Right renal pelvis (tissue), 4 donors: ENCODE measurements around the gene TMC1. TPM values are rescaled to one million over a fixed set of nuclear protein-coding genes. Genes with fewer than 3 reads are reported as not detected.
"Not testable (repeated sequence)": the region's sequence is repeated elsewhere in the genome, so short reads cannot be mapped to it uniquely, and the experiment has no call there.

Experiments used
- DNase-seq, 4 donors: peaks; one replicate each; pipeline ENCODE4 v3.0.0-alpha.2; 2013; ENCODE audit warnings: low read depth in 4 of 4, low spot score in 3 of 4, missing footprints in 1 of 4
- polyA plus RNA-seq, 4 donors: library from polyadenylated mRNA; unstranded; fragments of 120-200 nt; gene quantifications; one replicate each; pipeline ENCODE4 v1.2.1, GENCODE V29; 2013; ENCODE audit not compliant: insufficient read length in 4 of 4

Gene TMC1
- polyA plus RNA-seq, 4 donors: 0.26 to 0.99 (median 0.82) TPM

GRCh38 chr9:72749276-72749675 is 227.9 kb downstream of the TMC1 start:
- DNase-seq: no peak

DNA sequence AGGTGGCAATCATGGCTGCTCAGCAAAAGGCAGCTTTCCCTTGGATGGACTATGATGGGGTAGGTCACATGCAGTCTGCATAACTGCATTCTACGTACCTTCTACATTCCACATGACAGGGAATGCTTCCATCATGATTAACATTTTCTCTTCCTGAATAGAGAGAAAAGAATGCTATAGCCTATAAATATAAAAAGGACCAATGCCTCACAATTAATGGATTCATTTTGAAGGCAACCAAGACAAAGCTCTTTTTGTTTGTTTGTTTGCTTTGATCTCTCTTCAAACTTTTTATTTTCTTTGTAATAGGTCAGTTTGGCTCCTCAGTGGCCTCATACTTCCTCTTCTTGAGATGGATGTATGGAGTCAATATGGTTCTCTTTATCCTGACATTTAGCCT is 230.1 kb downstream of the TMC1 start:
- no peak for DNase-seq

DNA sequence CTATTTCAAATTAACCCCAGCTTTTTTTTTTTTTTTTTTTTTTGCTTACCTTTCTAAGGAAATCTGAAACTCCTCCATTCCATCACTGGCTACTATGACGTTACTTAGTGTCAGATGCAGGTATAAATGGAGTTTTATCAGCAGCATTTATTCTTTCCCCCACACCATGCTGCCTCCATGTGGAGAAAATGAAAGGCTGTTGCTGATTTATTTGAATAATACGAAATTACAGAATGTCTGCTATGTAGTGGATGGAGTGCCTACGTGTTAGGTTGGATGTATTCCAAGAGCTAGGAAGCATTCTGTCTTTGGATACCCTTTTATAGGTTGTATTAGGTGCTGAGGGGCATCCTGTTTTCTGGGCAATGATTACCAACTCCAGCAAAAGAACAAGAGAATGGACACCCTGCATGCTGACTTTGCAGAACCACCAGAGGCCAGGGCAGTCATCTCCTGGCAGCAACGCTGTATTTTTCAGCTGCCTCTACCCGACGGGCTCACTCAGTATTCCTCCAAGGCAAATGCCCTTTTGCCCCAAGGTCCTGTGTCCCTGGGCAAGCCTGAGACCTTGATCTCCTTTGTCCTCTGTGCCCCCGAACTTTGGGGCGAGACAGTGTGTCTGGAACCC is 232.0 kb downstream of the TMC1 start:
- DNase-seq: peak in 1 of 4 donors; percentile 10

DNA sequence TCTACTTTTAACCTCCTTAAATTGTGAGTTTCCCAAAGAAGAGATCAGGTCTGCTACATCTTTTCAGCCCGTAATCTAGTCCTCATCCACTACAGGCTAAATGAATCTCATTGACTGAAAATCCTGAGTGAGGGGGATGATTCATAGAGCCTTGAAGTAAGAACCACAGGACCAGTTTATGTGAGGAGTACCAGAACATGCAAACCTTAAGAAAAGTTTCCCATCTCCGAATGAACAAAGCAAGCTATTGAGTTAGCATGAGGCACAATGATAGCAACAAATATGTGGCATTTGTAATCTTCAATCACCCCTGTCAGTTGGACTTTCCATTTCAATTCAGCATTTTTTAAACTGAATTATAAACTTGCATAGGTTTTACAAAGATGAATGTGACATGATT is 234.4 kb downstream of the TMC1 start:
- no peak for DNase-seq

DNA sequence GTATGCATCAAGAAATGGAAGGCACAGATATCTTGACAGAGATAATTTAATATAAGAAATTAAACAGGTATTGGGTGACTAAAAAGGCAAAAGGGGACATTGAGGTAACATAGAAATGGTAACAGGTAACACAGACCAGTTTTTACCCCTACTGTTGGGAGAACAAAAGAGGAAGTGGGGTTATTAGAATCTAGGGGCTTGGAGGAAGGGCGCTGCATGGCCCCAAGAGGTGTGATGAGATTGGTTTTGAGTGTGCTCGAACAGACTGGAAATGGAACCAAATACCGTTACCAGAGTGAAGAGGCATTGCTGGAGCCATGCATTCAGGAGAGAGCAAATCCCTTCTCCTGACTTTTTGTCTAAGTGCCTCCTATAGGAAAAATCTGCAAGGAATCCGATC is 237.5 kb downstream of the TMC1 start:
- DNase-seq: no peak

GRCh38 chr9:72763022-72763421 is 241.6 kb downstream of the TMC1 start:
- no peak for DNase-seq

- no peak for DNase-seq
Measured at GRCh38 chr9:72769546-72769945, 248.1 kb downstream of the TMC1 start.

DNA sequence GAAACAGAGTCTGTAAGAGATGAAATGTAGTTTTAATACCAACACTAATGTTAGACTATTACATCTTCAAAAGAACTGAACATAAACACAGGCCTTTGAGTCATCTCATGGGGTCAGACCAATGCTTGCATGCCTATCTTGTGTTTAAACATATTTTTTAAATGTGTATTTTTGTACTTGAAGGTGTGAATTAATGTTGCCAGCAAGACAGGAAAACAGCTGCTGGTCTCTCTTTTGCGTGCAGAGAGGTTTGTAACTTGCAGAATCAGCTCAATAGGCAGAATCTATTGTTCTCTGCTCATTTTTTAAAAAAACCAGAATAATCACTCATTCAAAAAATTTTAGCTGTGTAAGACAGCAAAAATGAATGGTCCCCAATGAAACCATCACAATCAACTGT is 251.3 kb downstream of the TMC1 start:
- DNase-seq: no peak

GRCh38 chr9:72773570-72773969 is 252.2 kb downstream of the TMC1 start:
- DNase-seq: no peak

GRCh38 chr9:72775570-72775969 is 254.2 kb downstream of the TMC1 start:
- no peak for DNase-seq

- no peak for DNase-seq
Measured at GRCh38 chr9:72779614-72780013, 258.2 kb downstream of the TMC1 start.

DNA sequence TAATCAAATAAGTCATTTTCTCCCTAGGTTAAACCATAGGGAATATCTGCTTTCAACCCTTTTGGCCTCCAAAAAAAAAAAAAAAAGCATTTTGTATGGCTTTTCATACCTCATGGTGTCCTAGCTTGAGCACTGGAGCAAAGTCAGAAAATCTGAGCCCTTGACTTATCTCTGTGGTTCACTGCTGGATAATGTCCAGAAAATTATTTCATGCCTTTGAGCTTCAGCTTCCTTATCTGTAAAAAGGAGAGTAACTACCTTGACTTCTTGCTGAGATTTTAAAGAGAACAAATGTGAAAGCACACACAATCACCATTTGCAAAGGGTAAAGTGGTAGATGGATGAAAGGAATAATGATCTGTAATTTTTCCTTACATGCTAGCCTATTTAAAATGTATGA is 265.5 kb downstream of the TMC1 start:
- no peak for DNase-seq

DNA sequence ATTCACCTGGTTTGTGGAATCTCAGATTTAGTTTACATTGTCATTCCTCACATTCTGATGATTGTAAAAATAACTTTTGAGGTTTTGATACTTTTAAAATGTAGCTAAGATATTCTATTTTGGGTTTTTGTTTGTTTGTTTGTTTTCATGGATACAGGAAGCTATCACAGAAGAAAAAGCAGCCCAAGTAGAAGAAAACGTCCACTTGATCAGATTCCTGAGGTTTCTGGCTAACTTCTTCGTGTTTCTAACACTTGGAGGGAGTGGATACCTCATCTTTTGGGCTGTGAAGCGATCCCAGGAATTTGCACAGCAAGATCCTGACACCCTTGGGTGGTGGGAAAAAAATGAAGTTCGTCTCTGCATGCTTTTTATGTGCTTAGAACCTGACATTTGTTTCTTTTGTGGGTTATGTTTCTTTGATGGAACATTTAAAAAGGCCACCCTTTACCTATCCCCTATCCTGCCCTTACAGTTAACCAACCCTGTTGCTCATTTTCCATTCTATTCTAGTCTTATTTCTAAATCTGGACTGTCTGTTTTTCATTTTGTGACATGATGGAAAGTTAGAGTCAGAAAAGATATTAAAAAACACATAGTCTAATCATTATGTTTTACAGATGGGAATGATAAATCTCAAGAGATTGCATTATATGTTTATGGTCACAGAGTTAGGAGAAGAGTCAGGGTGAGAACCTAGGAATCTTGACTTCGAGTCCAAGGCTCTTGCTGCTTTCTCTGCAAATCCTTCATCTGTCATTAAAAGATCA is 267.7 kb downstream of the TMC1 start:
- DNase-seq: no peak

GRCh38 chr9:72789885-72790284 is 268.5 kb downstream of the TMC1 start:
- DNase-seq: no peak

DNA sequence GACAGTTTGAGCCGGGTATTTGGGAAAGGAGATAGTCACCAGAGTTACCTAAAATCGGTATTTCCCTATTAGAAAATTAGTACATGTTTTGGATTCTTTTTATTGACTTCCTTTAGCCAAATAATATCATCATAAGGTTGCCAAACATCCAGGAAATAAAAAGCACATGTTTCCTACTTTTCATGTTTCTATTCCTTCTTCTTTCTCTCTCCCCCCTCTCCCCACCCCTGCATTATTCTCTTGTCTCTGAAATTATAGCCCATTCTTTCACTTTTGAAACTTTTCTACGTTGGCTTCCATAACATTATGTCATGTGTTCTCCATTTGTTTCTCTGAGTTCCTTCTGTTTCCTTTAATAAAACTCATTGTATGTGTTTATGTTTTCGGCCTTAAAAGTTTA is 269.6 kb downstream of the TMC1 start:
- no peak for DNase-seq

- no peak for DNase-seq
Measured at GRCh38 chr9:72791436-72791835, 270.0 kb downstream of the TMC1 start.

- no peak for DNase-seq
Measured at GRCh38 chr9:72794946-72795345, 273.5 kb downstream of the TMC1 start.

DNA sequence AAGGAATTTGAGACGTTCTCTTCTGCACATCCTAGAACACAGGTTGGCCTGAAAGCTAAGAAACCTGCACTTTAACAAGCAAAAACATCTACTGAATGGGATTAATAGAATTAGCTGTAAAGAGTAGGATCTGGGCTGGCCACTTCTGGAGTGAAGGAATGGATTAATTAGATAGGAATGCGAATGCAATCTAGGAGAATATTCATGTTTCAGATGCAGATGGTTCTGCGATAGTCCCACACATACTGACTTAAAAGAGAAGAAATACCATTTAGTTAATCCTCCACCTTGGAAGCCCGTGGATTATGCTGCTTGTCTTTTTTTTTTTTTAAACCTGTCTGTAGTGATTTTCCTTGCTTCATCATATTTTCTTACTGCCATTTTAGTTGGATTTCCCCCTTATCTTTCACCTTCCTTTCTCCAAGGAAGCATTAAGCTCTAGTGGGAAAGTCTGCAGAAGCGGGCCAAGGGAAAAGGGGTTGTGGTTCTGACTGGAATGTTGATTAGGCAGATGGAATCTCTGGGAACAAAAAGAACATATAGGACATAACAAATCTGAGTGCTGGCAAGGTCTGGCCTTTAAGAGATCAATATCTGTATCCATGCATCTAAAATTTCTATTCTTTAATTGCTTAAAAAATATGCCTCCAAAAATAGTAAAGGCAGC is 279.1 kb downstream of the TMC1 start:
- no peak for DNase-seq

DNA sequence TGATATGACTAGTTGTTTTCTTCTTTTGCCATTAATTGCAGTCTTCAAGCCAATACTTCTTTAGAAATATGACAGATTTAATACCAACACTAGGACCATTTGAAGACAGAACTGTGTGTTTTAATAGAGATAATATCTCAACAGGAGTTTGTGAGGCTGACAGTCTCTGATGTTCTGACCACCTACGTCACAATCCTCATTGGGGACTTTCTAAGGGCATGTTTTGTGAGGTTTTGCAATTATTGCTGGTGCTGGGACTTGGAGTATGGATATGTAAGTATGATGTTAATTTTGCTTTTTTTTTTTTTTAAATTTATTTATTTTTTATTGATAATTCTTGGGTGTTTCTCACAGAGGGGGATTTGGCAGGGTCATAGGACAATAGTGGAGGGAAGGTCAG is 283.8 kb downstream of the TMC1 start:
- no peak for DNase-seq

GRCh38 chr9:72806313-72806809 is 285.0 kb downstream of the TMC1 start:
- not testable (repeated sequence) for DNase-seq

DNA sequence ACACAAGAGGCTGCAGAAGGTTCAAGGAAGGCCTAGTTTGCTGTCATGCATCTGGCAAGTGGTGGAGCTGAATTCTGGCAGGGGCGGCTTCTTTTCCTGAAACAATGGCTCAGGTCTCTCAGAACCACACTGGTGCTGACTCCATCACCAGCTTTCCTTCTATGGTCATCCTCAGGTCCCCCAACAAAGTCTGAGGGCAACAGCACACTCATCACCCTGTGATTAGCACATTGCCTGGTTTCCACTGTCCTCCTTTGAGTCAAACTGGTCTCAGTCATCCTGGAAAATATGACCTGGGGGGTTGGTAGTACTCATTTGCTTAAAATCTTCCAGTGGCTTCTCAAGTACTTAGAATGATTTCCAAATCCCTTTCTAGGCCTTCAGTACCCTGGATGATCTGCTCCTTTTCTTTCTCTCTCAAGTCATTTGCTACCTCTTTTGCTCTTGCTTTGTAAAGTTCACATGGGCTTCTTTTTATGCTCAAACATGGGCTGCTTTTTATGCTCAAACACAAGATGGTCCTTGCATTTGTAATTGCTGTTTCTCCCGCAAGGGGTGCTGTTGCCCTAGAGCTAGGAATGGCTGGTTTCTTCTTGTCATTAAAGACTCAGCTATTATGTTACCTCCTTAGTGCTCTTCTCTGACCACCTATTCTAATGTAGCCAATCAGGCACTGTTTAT is 286.5 kb downstream of the TMC1 start:
- DNase-seq: no peak
